Right lung (tissue), 5 donors: ENCODE measurements around the gene C2CD3. TPM values are rescaled to one million over a fixed set of nuclear protein-coding genes. Genes with fewer than 3 reads are reported as not detected.

Experiments
- DNase-seq, 2 donors: peaks; one replicate each; pipeline ENCODE4 v3.0.0-alpha.2; 2013
- polyA plus RNA-seq, 5 donors: library from polyadenylated mRNA; unstranded; fragments of 120-200 nt; gene quantifications; one replicate each; pipeline versions ENCODE4 v1.2.1 to v1.2.3, GENCODE V29; 2013; ENCODE audit warnings: inconsistent platforms in 1 of 5, low replicate concordance in 1 of 5; ENCODE audit not compliant: insufficient read length in 5 of 5, insufficient read depth in 1 of 5

Gene C2CD3
- polyA plus RNA-seq, 5 donors, result 20.8 to 30.7 (median 27.8) TPM

GRCh38 chr11:73982990-73983740 lies 187.6 kb downstream of the C2CD3 start:
- peak; percentile 85 to 86 for DNase-seq

DNA sequence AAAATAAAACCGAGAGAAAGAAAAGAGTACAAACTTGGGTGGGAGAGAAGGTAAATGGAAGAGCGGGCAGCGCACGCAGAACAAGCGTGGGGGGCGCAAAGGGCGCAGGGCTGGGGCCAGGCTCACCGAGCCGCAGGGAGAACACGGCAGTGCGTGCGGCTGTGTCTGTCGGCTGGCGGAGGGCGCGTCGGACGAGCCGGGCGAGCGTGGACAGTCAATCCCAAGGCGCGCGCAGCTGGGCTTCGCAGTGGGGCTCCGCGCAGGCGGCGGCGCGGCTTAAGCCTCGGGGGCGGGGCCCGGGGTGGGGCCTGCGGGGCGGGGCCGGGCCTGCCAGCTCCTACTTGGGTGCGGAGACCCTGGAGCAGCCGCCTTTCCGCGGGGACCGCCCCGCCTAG lies 188.2 kb downstream of the C2CD3 start, which contains the start of gene UCP2:
UCP2 (minus strand) TSS at position 249 of the 395 bp plus-strand sequence. CDS start 4,465 bp downstream, outside the sequence.
- no peak for DNase-seq

DNA sequence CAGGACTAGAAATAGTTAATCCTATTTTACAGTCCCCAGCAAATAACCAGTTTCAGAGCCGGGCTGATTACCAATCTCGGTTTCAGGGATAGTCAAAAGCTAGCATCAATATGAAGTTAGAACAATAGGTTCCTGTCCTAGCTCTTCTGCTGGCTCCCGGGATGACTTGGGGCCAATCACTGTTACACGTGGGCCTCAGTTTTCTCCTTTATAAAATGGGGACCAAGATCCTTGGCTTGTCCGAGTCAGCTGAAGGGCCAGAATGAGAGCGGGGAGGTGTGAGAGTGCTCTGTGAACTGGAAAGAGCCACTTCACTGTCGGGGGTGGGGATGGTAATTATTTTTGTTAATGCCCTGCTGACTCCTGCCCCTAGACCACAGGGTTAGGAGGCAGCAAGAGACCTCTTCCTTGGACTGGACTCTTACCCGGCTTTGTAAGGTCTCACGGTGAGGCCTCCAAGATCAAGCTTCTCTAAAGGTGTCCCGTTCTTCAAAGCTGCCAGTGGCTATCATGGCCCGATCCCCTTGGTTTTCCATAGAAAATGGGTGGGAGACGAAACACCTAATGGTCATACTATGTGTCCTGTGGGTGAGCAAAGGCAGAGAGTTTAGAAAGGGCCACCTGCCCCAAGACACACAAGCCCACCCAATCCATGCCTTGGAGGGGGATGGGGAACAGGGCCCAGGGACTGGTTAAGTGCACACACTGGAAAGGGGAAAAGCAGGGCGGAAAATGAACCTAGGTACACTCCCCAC lies 189.6 kb downstream of the C2CD3 start:
- DNase-seq, result no peak

GRCh38 chr11:73980001-73980961 lies 190.5 kb downstream of the C2CD3 start:
- DNase-seq, result peak in 1 of 2 donors; percentile 20

DNA sequence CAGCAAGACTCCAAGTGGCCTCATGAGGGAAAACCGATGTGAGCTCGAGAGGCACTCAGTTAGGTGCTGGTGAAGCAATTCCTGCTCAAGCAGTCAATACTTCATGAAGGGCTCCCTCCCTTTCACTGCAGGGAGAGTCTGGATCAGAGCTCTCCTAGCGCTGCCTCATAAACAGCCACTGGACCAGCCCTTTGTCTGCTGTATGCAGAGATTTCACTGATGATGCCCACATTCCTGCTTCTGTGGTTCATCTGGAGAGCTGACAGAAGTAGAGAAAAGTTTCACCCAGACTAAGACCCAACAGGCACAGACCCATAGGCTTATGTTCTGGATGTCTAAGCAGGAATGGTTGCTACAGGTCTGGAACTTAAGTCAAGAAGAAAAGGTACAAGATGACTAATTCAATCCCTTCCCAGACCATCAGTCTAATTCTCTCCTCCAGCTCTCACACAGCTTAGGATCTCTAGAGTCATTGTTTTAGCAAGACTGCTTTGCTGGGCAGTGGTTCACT lies 192.2 kb downstream of the C2CD3 start:
- no peak for DNase-seq

GRCh38 chr11:73977856-73978519 lies 192.8 kb downstream of the C2CD3 start:
- no peak for DNase-seq

DNA sequence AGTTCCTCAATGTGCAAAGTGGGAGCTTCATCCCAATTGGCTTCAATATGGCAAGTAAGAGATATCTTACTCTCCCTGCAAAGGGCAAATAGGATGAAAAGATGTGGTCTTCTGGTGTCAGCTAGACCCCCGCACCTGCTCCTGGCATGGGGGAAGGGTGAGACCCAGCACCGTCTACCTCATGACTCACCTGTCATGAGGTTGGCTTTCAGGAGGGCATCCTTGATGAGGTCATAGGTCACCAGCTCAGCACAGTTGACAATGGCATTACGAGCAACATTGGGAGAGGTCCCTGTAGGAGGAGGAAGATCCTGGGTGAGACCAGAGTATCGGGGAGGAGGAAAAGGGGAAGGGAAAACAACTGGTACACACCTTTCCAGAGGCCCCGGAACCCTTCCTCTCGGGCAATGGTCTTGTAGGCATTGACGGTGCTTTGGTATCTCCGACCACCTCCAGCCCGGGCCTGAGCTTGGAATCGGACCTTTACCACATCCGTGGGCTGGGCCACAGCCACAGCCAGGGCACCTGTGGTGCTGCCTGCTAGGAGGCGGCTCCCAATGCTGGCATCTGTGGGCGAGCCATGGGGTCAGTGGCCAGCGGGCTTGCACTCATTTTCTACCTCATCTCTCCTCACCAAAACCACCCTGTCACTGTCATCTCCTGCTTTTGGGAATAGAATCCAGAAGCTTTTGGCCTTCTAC lies 194.2 kb downstream of the C2CD3 start:
- no peak for DNase-seq

DNA sequence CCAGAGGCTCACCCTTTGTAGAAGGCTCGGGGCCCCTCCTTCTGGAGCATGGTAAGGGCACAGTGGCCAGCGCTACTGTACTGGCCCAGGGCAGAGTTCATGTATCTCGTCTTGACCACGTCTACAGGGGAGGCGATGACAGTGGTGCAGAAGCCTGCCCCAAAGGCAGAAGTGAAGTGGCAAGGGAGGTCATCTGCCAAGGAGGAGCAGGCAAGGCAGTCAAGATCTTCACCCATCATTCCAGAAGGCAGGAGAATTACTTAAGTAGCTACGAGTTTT lies 195.4 kb downstream of the C2CD3 start:
- no peak for DNase-seq

DNA sequence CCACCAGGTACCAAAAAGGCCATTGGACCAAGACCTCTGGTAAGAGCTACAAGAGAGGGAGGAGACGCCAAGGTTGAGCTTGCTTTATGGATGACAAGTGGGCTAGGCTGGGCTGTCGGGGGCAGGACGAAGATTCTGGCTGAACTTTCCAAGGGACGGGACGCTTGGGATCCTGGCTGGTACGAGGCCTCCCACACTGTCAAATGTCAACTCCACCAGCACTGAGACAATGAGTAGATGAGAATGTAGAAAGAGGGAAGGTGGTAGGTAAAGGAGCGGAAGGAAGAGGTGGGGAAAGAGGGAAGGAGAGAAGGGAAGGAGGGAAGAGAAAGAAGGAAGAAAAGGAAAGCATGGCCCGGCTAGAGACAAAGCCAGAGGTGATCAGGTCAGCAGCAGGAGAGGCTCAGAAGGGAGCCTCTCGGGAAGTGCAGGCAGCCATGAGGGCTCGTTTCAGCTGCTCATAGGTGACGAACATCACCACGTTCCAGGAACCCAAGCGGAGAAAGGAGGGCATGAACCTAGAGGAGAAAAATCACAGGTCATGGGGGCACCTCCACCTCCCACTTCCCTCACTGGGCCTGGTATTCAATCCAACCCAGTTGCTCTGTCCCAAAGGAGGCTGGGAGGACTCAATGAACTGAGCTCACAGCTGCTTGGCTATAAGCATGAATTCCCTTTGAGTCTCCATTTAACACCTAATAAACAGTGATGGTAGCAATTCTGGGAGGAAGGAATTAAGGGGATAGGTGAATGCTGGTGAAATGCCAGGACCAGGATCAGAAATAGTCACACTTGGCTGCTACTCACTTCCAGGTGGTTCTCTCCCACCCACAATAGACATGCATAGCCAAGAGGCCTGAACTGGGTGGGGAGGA lies 196.0 kb downstream of the C2CD3 start:
- DNase-seq, result no peak

GRCh38 chr11:73972620-73973449 lies 198.0 kb downstream of the C2CD3 start:
- DNase-seq, result no peak

DNA sequence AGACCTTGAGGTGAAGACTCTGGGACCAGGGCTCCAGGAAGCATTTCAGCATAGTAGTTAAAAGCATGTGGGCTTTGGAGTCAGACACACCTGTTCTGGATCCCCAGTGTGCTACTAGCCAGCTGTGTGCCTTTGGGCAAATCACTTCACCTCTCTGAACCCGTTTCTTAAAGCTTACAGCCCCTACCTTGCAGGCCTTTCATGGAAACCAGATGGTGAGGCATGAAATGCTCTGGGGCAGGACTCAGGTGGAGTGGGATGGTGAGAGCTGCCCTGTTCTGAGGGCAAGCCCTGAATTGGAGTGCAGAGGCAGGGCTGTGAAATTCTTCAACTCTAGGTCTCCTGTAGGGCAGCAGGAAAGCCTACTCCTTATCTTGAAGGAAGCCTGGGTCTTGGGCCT lies 198.6 kb downstream of the C2CD3 start:
- no peak for DNase-seq

GRCh38 chr11:73971175-73971719 lies 199.6 kb downstream of the C2CD3 start:
- DNase-seq, result no peak

- no peak for DNase-seq
These were observed 200.6 kb downstream of the C2CD3 start for GRCh38 chr11:73969991-73970800.

GRCh38 chr11:73969091-73969490 lies 201.7 kb downstream of the C2CD3 start:
- no peak for DNase-seq

DNA sequence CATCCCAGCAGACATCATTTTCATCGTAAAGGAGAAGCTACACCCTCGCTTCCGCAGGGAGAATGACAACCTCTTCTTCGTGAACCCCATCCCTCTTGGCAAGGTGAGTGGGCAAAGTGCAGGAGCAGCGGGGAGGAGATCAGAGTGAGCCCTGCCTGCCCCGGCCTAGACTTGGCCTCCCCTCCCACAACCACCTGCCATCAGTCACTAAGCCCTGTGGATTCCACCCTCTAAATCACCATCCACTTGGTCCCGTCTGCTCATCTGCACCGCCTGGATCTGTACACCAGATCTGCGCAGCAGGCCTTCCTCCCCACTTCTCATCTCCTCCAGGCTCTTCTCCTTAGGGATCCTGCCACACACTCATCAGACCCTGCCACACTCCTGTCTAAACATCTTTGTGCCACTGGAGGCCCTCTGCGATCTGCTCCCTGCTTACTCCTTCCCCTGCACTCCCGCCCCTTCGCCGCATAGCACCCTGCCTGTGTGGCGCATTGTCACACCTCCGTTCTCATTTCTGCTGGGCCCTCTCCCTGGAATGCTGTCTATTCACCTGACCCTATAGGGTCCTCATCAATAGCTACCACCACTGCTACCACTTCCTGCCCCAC lies 202.3 kb downstream of the C2CD3 start:
- DNase-seq, result no peak

DNA sequence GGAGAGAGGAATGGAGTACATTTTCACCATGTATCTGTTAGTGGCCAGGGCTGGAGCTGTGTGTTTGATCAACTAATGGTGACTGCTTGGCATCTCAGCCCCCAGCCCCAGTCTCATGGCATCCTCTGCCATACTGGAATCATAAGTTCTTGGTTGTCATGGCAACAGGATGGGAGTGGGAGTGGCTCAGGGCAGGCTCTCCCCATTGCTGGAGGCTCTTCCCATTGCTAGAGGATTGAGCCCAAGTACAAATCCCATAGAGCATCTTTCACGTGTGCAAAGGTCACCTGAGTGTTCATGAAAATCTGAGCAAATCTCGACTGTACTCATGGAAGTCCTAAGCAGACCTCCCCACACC lies 205.1 kb downstream of the C2CD3 start:
- no peak for DNase-seq

- DNase-seq, result no peak
These were observed 205.6 kb downstream of the C2CD3 start for GRCh38 chr11:73965076-73965763.
